CD4-positive, alpha-beta T cell treated with Interleukin-2 at 100 ng/mL for 4 hours (primary cell): ENCODE measurements around the gene TSPAN5.
"Not testable (repeated sequence)": the region's sequence is repeated elsewhere in the genome, so short reads cannot be mapped to it uniquely, and the experiment has no call there.

Experiments used
- DNase-seq: peaks from one replicate; pipeline ENCODE4 v3.0.0-alpha.2; 2020; ENCODE audit warnings: low spot score

The TSPAN5 gene

DNA sequence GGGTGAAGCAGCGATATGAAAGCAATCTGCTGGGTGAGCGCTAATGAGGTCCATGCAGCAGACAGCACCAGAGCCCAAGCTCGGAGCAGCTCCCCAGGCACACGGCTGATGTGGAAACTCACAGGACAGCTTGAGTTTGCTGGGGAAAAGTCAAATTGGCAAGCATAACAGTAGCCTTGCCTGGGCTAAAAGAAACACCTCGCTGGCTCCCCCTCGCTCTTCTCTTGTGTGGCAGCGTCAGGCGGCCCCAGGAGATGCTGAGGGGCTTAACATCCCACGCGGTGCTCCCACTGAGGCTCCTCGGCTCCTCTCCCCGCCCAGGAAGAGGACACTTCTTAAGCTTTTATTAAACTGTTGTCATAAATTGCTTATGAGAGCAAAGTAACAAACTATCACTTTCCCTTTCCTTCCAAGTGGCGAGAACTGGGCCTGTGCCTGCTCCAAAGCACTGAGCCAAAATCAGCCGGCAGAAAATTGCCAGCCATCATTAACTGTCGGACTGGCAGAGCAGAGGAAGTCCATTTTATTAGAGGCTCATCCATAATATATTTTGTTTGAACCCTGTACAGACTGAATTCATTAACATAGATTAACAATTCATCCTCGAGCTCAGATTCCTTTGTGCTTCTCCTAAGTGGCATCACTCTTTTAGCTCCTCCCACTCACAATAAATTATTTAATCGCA is 111.4 kb downstream of the TSPAN5 start:
- DNase-seq = no peak

DNA sequence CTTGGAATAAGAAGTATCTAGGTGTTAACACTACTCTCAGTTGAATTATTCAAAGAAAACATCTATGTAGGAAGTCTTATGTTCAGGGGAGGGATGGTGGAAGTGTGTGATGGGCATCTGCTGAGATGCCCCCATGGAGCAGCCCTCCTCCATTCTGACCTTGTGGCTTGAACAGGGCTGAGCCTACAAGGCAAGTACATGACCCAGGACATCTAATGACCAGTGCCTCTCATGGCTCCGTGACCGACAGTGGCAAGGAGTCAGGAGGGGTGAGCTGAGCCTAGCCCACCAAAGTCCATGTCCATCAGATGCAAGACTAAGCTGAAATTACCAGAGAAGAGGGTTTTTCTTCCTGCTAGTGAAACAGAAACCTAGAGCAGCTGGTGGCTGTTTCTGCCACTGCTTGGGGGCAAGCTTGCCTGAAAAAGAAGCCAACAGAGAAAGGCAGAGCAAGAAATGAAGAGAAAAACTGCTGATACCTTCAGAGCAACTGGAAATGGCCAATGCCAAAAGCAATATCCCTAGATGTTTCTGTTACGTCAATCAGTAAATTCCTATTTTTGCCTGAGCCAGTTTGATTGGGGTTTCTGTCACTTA is 113.5 kb downstream of the TSPAN5 start:
- DNase-seq = no peak

DNA sequence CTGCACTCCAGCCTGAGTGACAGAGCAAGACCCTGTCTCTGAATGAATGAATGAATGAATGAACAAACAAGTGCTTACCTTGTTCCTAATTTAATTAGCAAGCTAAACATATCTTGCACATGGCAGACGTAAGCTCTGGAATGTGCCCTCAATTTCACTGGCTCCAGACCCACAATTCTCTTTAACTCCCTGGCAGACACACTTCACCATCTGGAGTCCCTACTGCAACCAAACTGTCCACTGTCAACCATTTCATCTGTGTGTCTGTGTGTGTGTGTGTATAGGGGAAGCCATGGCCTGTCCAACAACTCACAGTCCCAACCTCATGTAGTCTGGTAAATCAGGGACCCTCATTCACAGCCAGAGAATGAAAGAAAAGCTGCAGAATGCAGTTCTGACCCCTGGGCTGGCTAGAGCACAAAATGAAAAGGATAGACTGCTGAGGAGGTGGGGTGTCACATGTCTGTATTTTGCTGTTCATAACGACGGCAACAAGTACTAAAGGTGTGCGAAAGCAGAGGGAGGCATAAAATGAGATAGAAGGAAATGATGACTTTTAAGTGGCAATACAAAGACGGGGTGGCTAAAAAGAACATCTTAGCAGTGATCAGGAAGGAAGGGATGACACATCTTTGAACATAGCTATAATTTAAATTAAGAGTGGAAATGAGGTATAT is 114.1 kb downstream of the TSPAN5 start:
- DNase-seq = no peak

DNA sequence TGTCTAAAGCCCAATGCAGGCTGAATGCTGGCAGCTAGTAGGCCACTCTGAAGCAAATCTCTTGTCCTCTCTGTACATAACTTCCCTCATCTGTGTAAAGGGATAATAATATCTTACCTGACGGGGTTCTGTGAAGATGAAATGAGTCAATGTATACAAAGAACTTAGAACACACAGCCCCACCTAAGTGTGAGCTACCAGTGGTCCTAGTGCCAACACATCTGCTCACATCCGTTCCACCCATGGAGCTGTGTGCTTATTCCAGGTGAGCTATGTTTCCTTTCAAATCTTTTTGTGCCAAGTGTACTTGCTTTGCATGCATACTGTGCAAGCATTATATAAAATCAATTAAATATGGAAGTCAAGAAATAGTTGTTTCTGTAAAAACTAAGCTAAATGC is 116.4 kb downstream of the TSPAN5 start:
- no peak for DNase-seq

DNA sequence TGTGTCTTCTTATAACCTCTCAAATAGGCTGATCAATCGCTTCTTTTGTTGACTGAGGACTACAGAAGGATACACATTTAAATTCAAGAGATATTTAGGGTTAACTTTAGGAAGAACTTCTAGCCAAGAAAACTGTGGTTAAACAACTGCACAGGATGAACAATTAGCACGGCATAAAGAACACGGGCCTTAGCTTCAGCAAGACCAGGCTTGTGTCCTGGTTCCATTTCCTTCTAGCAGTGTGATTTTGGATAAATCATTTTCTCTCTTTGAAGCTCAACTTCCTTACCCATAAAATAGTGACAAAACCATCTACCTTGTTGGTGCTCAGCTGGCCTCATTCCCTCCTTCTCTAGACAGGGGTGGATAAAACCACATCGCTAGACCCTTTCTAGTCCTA is 117.6 kb downstream of the TSPAN5 start:
- no peak for DNase-seq

GRCh38 chr4:98539741-98540140 is 118.7 kb downstream of the TSPAN5 start:
- no peak for DNase-seq

DNA sequence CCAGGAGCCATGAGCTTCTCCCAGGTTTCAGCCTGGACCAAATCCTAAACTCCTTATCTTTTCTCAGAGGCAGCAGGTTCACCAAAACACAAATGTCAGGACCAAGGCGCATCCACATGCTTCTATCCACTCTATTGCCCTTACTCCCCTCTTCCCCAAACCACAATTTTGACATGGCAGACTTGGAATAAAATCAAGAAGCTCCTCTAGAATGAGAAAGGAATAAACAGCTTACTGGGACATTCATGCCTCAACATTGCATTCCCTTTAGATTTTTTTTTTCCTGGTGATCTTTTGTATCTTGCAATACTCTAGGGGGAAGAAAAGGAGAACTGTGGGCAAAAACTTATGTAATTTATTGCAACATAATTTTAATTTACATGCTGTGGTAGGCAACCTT is 119.1 kb downstream of the TSPAN5 start:
- DNase-seq = no peak

- no peak for DNase-seq
Observed at GRCh38 chr4:98536631-98537030, 121.8 kb downstream of the TSPAN5 start.

GRCh38 chr4:98534146-98534545 is 124.3 kb downstream of the TSPAN5 start:
- DNase-seq = not testable (repeated sequence)

GRCh38 chr4:98530572-98530971 is 127.8 kb downstream of the TSPAN5 start:
- no peak for DNase-seq

DNA sequence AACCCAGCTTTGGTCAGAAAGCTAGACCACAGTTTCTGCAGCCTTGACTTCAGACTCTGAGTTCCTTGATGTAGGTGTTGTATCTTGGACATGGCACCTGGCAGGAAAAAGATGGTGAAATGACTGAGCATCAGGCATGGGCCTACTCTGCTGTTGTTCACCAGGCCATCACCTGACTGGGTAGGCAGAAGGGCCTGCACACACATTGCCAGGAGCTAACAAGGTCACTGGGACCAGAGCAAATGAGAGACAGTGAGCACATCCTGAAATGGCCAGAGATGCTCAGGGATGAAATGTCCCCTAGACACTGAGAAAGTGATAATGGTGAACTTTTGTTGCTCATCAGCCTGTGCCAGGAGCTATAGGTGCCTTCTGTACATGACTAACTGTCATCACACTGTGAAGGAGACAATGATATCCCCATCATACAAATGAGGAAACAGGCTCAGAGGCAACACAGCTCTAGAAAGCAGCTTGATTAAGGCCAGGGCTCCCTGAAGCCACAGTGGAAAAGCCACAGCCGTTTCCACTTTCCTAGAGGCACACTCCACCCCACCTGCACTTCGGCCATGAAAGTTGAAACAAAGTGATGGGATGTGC is 128.3 kb downstream of the TSPAN5 start:
- no peak for DNase-seq

GRCh38 chr4:98528882-98529281 is 129.5 kb downstream of the TSPAN5 start:
- no peak for DNase-seq

DNA sequence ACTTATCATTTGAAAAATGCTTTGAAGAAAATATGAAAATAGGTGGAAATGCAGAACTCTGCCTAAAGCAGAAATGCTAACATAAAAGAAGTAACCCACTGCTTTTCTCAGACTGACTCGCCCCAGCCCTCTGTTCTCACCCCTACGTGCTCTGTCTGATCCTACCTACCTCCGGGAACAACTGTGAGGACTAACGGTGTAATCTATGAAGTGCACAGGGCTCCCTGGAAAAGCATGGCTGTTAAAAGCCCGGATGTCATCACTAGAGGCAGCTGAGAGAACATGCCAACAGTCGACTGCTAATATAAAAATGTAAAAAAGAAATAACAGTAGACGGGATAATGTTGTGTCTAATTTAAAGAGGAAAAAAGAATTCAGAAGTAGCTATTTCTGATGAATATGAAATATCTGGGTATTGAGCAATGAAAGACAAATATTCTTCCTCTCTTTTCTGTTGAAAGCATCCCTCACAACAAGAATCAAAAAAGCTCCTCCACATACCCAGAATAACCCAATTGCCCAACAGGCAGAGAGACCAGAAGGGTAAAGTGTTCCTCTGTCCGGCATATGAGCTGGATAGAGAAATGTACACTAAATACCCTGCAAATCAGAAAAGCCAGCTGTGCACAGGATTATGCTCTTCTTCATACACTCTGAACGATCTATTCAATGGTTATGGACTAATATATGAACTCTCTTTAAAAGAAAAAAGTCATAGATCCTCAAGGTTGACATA is 130.7 kb downstream of the TSPAN5 start:
- no peak for DNase-seq

- DNase-seq = no peak
Observed at GRCh38 chr4:98524230-98524629, 134.2 kb downstream of the TSPAN5 start.

DNA sequence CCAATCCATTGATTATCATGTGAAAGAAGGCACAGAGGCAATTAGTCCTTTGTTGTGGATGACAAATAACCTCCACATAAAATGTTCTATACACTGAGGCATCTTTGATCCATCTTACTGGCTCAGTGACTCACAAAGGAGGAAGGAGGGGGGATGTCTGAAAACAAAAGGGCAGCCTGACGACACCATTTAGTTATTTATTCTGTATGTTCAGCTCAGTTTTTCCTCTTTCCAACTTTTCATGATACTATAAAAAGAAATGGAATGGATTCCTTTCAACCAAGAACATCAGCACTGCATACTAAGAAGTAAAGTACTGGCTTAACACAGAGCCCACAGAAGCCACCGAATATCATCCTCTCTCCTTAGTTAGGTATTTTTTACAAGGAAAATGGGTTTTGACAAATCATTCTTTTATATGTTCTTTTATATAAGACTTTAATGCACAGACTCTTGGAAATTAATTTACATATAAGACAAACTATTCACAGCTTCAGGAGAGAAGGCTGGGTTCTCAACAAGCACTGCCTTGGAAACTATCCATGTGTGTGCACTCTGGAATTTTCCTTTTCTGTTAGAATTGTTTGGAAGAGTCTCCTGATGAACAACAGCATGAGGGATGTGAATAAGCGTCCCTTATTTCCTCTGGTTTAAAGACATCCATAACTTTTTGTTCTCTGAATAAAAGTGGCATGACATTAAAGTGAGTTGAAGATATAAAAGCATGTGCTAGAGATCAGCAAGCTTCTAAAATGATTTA is 135.6 kb downstream of the TSPAN5 start:
- DNase-seq = no peak

- DNase-seq = no peak
Observed at GRCh38 chr4:98522062-98522461, 136.3 kb downstream of the TSPAN5 start.

GRCh38 chr4:98521486-98521885 is 136.9 kb downstream of the TSPAN5 start:
- DNase-seq = no peak

GRCh38 chr4:98519268-98519977 is 139.0 kb downstream of the TSPAN5 start:
- DNase-seq = no peak

GRCh38 chr4:98518559-98519267 is 139.7 kb downstream of the TSPAN5 start:
- no peak for DNase-seq
